ENCODE measurements around the gene CBARP. TPM values are rescaled to one million over a fixed set of nuclear protein-coding genes. Genes with fewer than 3 reads are reported as not detected.

CBARP gene
- total and polyA plus RNA-seq, 7 donors: 0.41 to 19.0 (median 0.88) TPM

DNA sequence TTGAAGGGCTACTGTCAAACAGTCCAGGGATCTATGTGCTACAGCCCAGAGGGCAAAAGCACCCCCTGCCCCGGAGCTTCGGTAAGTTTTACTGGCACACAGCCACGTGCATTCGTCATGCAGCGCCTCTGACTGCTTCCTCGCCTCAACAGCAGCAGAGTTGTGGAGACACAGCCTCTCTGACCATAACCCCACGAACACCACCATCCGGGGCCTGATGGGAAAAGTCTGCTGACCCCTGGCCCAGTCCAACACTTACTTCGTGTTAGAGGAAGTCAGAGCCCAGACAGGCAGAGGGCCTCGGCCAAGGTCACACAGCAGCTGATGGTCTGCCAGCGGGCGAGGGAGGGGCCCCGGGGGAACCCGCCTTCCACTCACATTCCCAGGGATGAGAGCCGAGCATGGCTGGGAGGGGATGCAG, 5.1 kb downstream of the CBARP start:
- peaks cover 0 to 5% (median 3%) of the 10 kb centered on the region in 3 donors for H3K27me3 ChIP-seq (ENCODE audit: insufficient read depth in 3 of 3, low read length in 2 of 3)
- H3K4me1 ChIP-seq: peaks cover 9% of the 10 kb centered on the region
- H3K9me3 ChIP-seq: no peaks in the 10 kb centered on the region
- WGBS, 3 donors: 37 to 46% (median 39%) methylated on average over 15 of the region's 15 CpGs
- no peak for DNase-seq
- H3K27ac ChIP-seq: no peak overlapping the region
- intact Hi-C loops (cut with DNase I): no loop called here
- TF ChIP-seq, protein P1, sequence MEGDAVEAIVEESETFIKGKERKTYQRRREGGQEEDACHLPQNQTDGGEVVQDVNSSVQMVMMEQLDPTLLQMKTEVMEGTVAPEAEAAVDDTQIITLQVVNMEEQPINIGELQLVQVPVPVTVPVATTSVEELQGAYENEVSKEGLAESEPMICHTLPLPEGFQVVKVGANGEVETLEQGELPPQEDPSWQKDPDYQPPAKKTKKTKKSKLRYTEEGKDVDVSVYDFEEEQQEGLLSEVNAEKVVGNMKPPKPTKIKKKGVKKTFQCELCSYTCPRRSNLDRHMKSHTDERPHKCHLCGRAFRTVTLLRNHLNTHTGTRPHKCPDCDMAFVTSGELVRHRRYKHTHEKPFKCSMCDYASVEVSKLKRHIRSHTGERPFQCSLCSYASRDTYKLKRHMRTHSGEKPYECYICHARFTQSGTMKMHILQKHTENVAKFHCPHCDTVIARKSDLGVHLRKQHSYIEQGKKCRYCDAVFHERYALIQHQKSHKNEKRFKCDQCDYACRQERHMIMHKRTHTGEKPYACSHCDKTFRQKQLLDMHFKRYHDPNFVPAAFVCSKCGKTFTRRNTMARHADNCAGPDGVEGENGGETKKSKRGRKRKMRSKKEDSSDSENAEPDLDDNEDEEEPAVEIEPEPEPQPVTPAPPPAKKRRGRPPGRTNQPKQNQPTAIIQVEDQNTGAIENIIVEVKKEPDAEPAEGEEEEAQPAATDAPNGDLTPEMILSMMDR (IDR thresholded peaks at IDR 0.05): no peak
- H3K36me3 ChIP-seq (ENCODE audit: insufficient read depth in 1 of 2, low read depth in 1 of 2): peaks cover 0 to 8% of the 10 kb centered on the region in 2 donors
- no peak overlapping the region for H3K4me3 ChIP-seq
- peak in 1 of 4 donors; percentile 26 for ATAC-seq

DNA sequence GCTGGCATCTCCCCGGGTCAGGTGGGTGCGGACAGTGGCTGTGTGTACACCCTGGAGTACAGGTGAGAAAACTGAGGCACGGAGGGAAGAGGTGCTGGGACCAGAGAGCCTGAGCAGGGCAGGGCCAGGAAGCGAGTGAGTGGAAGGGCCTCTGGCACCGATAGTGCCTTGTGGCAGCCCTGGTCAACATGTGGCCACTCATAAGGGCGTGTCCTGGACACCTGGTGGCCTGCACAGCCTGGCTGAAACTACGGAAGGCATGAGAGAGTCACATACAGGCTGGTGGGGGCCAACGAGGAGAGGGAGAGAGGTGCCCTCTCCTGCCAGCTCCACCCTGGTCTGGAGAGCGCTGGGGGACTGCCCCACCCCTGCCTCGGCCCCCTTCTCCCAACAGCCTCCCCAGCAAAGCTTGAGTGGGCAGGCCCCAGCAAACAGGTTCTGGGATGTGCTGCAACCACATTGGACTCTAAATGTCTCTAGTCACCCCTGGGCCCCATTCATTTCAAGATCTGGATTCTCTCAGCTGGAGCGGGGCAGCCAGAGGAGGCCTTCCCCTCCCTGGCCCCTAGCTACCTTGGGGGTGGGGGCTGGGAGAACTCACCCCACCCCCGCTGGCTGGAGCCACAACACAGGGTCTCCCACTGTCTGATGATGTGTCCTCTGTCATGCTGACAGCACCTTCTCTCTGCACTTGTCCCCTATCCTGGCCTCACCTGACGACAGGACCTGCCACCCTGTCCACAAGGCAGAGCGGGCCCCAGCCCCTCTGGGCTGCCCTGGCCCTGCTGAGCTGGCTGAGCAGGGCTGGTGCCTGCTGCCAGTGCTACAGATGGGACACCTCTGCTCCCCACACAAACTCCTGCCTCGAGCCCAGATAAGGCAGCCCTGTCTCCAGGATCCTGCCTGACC, 5.8 kb downstream of the CBARP start:
- peaks cover 5% of the 10 kb centered on the region for H3K4me1 ChIP-seq
- H3K27me3 ChIP-seq (ENCODE audit: insufficient read depth in 3 of 3, low read length in 2 of 3): peaks cover 0 to 5% (median 2%) of the 10 kb centered on the region in 3 donors
- no peak overlapping the region for H3K4me3 ChIP-seq
- ATAC-seq (peak in 2 of 4 donors; percentile 23 to 35), DNase-seq (no peak)
- 80 to 88% (median 81%) methylated on average over 15 of the region's 15 CpGs for WGBS, 3 donors
- H3K9me3 ChIP-seq: no peaks in the 10 kb centered on the region
- intact Hi-C loops (cut with DNase I): no loop called here
- TF ChIP-seq, protein P1 (IDR thresholded peaks at IDR 0.05): no peak
- peaks cover 0 to 15% of the 10 kb centered on the region in 2 donors for H3K36me3 ChIP-seq (ENCODE audit: insufficient read depth in 1 of 2, low read depth in 1 of 2)
- H3K27ac ChIP-seq: no peak overlapping the region

DNA sequence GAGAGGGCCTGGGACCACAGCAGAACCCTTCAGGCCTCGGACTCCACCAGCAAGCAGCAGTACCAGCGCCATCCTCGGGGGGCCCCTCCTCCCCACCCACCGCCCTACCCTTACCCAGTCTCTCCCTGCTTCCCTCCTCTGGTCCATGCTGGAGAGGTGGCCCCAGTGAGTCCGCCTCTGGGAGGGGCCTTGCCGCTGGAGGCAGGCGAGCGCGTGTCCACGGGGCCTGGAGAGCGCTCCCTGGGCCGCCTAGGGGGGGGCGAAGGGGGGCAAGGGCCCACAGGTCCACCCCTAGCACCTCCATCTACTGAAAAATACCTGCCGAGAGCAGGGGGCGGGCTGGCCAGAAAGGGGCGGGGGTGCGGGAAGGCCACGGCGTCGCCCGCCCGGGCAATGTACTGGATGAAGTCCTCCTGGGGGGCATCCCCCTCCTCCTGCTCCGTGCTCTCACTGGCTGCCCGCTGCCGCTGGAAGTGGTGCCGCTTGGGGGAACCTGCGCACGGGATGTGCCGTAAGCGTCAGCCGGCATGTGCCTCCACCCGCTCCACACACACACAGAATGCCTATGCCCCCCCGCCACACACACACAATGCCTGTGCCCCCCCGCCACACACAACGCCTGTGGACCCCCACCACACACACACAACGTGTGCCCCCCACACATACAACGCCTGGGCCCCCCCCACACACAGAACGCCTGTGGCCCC, 6.9 kb downstream of the CBARP start:
- Histone ChIP-seq H3K9me3 (no peaks in the 10 kb centered on the region), H3K36me3 (ENCODE audit: insufficient read depth in 1 of 2, low read depth in 1 of 2) (peaks cover 0 to 25% of the 10 kb centered on the region in 2 donors), H3K27ac (no peak overlapping the region), H3K4me3 (no peak overlapping the region), H3K4me1 (no peaks in the 10 kb centered on the region), H3K27me3 (ENCODE audit: insufficient read depth in 3 of 3, low read length in 2 of 3) (no peaks in the 10 kb centered on the region)
- TF ChIP-seq, protein P1 (IDR thresholded peaks at IDR 0.05): no peak
- intact Hi-C loops (cut with DNase I): no loop called here
- 77 to 85% (median 83%) methylated on average over 32 to 38 of the region's 38 CpGs for WGBS, 3 donors
- ATAC-seq (peak in 2 of 4 donors; percentile 11 to 27), DNase-seq (no peak)

DNA sequence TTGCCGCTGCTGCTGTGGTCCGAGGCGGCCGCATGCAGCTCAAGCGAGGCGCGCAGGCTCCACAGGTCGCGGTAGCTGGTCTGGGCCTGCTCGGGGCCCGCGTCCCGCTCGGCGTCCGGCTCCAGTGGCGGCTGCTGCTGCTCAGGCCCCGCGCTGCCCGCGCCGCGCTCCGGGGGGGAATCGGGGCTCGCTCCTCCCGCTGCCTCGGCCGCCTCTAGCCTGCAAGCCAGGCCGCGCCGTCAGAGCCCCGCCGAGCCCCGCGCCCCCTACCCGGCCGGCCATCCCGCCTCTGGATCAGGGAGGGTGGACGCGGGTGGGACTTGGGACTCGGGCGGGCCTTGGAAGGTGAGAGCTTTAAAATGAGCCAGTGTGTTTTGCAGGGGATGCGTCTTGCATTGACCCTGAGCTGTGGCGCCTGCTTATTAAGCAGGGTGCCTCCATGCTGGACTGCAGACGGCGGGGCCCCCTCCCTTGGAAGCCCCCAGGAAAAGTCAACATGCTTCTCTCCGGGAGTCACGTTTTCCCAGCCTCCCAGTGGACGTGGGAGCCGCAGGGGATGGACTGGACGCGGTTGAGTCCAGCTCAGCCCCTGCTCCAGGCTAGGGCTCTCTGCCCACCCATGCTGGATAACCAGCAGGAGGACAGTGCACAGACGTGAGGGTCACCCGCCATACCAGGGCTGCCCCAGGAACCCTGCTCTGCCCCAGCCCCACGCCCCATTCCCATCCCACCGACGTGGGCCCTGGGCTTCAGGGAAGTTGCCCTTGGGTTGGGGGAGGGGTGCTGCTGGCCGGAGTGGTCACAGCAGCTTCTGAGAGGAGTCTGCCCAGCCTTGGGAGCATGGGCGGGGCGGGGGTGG, 7.7 kb downstream of the CBARP start:
- WGBS, 3 donors: 83 to 89% (median 88%) methylated on average over 44 to 61 of the region's 61 CpGs
- no peak overlapping the region for H3K27ac ChIP-seq
- no peaks in the 10 kb centered on the region for H3K27me3 ChIP-seq (ENCODE audit: insufficient read depth in 3 of 3, low read length in 2 of 3)
- H3K4me1 ChIP-seq: no peaks in the 10 kb centered on the region
- H3K36me3 ChIP-seq (ENCODE audit: insufficient read depth in 1 of 2, low read depth in 1 of 2): peaks cover 0 to 26% of the 10 kb centered on the region in 2 donors
- ATAC-seq: no peak
- no peak overlapping the region for H3K4me3 ChIP-seq
- TF ChIP-seq, protein P1 (IDR thresholded peaks at IDR 0.05): no peak
- no peak for DNase-seq
- intact Hi-C loops (cut with DNase I): no loop called here
- no peaks in the 10 kb centered on the region for H3K9me3 ChIP-seq

Data from psoas muscle (tissue), 8 donors.